Anterior cingulate cortex (tissue), 58 donors: ENCODE measurements around the gene IGSF9B.

Experiments
- DNase-seq, 58 donors: peaks; one replicate each; lab custom pipeline; 2025; lab: John Stamatoyannopoulos, UW

The IGSF9B gene

DNA sequence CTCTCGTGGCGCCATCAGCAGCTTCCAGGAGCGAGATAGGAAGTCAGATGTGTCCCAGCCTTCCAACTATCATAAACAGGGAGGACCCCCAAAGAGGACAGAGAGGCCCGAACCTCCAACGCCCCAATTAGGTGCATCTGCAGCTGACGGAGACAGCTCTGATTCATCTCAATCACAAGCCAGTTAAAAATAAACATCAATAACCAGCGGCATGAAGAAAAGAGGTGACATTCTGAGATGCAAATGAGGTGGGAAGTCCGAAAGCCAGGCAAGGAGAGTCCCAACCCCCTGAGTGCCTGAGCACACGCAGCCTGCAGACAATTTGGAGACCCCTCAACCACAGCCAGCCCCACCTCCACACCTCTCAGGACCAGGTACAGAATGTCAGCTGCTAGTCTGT lies 28.1 kb upstream of the IGSF9B start:
- no peak for DNase-seq

DNA sequence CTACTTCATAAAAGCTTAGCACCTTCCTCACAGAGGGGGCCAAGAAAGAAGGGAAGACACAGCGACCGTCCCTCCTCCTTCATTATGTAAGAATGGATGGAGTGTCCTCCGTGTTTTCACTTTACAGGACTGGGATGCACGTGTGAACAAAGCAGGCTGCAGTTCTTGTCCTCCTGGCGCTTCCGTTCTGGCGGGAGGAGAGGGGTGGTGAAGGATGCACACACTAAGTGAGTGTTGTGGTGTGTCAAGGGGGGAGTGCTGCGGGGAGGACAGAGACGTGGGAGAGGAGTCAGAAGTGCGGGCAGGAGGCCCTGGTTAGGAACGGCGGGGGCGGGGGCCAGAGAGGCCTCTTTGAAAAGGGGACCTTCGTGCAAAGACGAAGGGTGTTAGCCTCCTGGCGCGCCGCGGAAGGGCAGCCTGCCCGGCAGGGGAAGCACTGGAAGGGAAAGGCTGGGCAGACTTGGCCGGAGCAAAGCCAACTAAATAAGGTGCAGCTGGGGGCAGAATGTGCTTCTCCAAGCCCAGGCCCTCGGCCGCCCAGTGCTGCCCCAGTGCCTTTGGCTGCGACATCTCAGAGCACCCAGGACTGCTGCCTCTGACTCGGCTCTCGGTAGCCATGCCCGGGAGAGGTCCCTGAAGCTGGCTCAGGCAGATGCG lies 27.0 kb upstream of the IGSF9B start:
- DNase-seq, result no peak

DNA sequence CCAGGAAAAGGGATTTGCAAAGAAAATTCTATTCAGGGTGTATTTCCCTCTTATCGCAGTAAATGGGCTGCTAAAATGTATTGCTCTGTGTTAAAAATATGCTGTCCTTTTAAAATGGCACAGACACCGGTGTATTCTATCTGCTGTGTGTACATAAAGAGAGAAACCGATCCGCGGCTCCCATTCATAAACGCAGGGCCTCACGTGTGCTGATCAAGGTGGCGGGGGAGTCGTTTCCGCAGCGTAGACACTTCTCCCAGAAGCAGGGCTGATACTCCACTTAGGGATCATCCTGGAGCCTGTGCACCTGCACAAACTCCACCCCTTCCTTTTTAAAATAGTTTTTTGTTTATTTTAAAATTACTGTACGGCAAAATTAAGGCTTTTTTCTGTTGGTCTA lies 26.1 kb upstream of the IGSF9B start:
- no peak for DNase-seq

DNA sequence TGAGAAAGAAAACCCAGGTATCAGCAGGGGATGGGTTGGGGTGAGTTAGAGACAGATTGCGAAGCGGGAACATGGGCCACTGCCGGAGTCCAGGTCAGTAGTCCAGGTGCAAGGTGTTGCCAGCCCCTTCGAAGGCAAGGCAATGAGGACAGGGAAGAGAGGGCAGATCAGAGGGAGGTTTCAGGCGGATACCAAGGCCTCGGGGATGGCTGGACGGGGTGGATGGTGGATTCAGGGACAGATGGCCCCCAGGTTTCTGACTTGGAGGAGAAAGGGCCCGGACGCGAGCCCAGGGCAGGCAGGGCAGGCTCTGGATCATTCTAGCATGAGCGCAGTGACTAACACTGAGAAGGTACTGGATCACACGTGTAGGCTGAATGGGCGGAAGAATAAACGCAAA lies 25.4 kb upstream of the IGSF9B start:
- no peak for DNase-seq

DNA sequence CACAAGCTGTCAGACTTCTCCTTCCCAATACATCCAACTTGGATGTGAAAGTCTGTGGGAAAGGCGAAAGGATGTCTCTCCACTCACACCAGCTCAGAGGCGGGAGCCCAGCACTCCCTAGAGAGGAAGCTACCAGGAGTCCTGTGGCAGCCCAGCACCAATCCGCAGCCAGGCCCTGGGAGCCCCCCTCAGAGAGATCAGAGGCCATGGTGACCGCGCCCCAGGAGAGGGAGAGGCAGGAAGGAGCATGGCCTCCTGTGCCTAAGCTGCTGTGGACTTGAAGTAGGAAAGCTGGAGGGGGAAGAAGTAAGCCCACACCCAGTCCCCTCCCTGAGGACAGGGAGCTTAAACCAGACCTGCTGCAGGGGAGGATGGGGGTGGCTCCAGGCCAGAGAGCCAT lies 24.4 kb upstream of the IGSF9B start:
- no peak for DNase-seq

DNA sequence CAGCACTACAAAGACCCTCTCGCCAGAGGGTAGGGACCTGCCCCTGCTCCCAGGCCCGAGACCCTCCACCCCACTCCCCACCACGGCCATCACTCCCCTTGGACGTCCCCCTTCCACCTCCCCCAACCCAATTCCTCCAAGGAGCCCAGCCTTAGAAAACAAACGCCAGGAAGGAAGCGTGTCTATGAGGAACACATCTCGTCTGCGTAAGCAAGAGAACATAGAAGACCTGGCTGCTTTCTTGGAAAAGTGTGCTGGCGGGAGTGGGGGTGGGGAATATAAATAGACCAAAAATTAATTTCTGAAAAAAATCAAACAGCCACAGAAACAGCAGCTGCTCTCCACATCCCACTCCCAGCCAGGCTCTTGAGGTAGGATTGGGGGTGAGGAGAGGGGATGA lies 23.9 kb upstream of the IGSF9B start:
- no peak for DNase-seq

DNA sequence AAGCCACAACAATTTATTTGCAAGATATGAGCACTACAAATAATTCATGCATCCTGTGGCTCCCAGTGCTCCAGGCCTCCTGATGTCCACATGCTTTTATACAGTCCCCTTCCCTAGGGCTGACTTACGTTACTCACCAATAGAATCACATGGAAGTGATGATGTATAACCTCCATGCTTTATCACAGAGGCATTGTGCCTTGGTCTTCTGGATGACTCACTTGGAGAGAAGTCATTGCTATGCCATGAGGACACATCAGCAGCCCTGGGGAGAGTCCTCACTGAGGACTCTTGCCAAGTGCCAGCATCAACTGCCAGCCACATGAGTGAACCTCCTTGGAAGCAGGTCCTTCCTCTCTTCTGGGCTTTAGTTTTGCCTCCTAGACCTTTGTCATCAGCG lies 22.0 kb upstream of the IGSF9B start:
- no peak for DNase-seq

DNA sequence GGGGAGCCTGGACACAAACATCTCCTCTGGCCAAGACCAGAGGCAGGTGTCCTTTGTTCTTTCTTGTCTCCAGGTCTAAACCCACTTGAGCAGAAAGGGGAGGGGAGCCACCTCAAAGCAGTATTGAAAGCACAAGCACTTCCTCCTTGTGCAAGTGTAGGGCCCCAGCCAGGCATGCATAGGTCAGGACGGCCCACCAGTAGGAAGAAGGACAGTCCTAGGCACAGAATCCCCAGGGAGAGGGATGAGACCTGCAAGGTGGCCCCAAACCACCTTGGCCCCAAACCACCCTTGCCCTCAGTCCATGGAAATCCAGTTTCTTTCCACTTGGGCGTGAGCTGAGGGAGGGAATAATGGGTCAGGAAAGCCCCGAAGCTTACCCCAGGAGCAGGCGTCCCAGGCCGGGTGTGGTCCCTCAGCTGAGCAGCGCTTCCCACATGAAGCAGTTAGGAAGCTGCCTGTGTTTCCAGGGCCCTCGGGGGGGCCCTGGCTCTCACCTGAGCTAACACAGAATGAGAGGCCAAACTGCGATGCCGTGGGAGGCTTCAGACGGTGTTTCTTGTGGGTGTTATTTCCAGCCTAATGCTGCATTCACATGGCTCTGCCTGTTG lies 20.4 kb upstream of the IGSF9B start:
- no peak for DNase-seq

DNA sequence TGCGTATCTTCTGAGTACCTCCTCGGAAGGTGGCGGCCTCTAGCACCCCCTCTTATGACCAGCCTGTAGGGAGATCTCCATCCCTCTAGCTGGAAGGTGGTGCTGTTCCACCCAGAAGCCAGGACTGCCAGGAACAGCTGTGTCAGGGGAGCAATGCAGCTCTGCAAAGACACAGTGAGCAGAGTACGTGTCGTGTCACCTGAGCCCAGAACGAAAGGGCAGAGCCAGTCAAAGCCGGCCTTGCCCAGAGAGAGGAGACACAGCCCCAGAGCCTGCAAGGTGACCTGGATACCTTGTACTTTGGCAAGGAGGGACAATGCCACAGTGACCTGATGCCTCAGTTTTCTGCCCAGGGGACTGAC lies 18.7 kb upstream of the IGSF9B start:
- DNase-seq, result no peak

DNA sequence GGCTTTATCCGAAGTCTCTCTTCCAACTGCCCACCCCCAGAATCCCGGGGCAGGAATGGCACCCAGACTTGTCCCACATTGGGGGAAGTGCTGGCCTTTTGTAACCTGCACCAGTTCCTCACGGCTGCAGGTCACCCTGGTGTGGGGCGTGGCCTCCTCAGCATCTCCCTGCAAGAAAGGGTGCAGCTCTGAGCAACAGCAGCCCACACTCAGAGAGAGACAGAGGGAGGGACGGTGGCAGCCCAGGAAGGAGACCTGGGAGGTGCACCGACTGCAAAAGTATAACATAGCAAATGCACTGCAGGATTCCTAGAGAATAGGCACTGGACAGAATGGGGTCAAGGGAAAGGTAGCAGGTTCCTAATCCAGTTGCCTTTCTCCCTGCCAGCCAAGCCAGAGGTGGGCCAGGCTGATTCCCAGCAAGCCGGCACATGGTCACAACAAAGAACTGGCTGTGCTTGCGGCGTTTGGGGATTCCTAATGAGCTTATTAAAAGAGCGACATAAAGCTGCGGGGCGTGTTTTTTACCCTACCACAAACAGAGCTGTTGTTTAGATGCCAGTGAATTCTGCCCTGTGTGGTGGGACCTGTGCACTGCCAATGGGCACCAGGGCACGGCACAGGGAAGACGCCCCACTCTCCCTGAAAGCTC lies 18.2 kb upstream of the IGSF9B start:
- DNase-seq, result peak in 1 of 58 donors; percentile 50

DNA sequence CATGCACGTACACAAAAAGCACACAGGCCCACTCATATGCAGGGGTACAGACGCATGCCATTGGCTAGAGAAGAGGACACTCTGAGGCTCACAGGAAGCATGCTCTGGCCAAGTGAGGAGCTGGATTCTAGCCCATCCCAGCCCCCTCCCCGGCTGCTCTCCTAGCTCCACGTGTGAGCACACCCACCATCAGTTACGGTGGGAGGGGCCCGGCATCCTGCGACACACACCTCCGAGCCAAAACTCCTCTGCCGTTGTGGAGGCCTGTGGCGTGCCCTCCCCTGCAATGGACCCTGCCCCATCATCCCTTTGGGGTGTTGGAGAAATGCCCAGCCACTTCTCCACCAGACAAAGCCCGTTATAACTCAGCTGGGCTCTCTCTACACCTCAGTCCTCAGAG lies 15.1 kb upstream of the IGSF9B start:
- no peak for DNase-seq

DNA sequence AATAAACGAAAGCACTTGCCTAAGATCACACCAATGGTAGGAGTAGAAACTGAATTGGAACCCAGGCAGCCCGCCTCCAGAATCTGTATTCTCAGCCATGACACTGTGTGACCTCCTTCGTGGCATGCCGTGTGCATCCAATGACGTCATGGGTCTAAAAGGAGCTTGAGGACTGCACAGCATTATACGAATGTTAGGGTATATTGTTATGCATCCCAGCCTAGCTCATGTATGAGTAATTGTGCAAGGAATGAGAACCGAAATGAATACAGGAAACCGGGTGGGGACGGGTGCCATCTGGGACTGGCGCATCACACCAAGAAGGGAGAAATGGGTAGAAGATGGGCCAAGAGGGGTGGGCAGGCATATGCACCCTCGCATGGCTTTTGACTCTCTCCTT lies 12.3 kb upstream of the IGSF9B start:
- DNase-seq, result no peak

DNA sequence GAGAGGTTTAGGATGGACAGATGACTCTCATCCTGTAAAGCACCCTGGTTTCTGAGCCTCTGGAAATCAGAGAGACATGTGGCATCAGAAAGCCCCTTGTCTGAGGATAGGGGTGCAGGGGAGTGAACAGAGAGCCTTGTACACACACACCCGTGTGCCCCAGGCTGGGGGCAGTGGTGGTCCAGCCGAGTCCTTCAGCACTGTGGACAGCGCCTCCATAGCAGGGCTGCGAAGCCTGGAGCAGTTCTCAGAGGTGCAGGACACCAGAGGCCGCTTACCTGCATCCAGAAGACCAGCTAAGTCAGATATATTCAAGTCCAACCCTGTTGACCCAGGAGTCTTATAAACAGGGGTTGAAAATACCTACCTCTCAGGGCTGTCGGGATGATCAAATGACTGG lies 11.5 kb upstream of the IGSF9B start:
- no peak for DNase-seq

DNA sequence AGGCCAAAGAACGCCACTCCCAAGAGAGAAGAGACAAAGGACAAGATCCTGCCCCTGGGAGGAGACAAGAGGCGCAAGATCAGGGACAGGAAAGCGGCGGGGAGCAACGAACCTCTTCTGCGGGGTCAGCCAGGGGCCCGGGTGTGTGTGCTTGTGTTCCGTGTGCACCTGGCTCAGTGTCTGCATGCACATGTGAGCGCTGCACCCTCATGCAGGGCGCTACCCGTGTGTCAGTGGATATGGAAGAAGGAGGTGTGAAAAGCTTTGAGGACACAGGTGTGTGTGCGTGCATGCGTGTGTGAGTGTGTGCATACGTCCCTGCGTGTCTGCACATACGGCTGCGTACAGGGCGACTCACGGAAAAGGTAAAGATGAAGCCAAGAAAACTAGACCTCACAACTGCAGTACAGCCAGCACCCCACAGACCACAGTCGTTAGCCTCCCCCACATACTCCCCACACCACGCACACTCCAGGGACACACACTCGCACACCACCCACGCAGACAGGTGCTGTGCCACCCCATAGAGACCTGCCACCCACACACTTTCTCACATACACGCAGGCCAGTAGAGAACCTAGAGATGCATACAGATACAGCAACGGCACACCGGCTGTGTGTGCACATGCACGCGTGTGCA lies 11.0 kb upstream of the IGSF9B start:
- DNase-seq, result no peak

DNA sequence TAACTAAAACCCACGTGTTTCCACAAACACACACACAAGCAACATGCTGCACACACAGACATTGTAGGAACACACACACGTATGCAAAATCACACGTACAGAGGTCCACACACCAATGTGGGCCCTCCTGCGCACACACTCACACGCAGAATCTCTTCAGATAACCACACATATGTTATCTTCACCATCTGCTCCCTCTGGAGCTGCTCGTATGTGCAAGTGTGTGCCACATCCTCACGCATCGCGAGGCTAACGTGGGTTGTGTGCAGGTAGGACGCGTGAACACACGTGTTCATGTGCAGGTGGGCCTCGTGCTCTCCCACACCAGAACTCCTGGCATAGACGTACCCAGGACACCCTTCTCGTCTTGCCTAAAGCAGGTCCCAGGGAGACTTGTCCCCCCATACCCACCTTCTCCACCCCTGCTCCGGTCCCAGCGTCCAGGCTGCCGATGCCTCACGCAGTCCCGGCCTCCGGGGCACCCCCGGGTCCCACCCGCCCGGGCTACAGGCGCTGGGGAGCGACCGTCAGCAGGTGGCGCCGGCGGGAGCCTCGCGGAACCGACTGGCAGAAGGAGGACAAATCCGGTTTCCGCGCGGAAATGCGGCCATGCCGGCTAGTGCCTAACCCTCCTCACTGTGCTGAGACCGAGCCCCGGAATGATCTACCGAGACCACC lies 10.3 kb upstream of the IGSF9B start:
- peak in 39 of 58 donors; percentile 8 to 62 (median 36) for DNase-seq

DNA sequence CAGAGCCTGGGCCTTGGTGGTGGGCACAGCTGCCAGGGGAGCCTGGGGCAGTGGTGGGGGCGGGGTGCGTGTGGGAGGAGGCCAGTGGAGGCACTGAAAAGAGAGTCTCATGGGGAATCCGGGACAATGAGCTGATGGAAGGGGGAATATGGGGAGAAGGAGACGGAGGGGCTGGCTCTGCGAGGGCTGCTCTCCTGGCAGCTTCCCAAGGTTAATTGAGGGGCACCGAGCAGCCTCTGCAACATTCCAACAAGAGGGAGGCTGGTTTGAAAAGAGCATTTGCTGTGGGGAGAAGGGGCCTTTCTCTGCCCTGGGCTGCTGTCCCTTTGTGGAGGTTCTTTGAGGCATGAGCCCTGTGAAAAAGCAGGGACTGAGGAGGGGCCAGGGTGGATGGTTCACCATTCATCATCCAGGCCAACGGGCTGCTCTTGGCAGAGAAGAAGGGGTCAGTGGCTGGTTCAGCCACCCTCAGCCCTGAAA lies 9.4 kb upstream of the IGSF9B start:
- peak in 15 of 58 donors; percentile 13 to 57 (median 46) for DNase-seq

DNA sequence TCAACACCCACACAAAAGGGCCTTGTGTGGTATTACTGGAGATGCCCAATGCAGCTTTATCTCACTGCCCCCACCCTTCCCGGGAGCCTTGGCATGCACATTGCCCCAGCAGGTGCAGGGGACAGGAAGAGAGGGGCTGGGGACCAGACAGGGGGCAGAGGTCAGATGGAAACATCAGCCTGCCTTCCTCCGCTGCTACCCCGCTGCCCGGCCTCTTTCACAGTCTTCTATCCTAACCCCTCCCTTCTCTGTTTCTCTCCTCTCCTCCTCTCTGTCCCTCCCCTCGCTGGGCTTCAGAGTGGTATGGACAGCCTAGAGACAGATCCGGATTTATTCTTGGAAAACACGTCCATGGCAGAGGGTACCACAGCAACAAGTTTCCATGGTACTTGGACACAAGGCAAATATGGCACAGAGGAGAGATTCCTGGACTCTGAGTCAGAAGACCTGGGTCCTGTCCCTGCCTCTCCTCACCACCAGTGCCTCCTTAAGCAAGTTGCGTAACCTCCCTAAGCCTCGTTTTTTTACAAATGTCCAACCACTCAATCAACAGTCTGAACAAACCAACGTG lies 8.3 kb upstream of the IGSF9B start:
- DNase-seq, result peak in 3 of 58 donors; percentile 23 to 58 (median 56)

DNA sequence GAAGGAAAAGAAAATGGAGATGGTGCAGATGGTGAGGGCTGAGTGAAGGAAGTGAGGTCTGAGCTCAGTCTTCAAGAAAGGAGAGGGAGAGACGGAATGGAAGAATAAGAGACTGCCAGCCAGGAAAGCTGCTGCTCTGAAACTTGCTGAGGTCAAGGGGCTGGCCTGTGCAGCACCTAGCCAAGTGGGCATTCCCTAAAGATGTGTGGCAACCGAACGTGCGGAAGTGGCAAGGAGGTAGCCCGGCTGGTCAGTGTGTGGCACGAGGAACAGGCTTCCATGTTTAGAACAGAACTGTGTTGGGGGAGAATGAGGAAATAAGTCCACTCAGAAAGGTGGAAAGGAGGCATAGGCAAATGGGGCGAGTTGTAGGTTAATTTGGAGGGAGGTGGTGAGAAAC lies 7.6 kb upstream of the IGSF9B start:
- no peak for DNase-seq

DNA sequence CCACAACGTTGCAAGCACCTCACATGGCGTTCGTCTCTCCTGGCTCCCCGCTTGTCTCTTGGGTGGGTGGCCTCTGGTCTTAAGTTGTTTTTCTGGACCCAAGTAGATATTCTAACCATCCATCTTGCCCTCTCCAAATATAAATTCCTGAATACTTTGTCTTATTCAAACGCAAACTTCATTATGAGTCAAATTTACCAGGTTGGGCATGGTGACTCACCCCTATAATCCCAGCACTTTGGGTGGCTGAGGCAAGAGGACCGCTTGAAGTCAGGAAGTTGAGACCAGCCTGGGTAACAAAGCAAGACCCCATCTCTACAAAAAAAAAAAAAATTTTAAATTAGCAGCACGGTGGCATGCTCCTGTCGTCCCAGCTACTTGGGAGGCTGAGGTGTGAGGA lies 5.1 kb upstream of the IGSF9B start:
- DNase-seq, result no peak

DNA sequence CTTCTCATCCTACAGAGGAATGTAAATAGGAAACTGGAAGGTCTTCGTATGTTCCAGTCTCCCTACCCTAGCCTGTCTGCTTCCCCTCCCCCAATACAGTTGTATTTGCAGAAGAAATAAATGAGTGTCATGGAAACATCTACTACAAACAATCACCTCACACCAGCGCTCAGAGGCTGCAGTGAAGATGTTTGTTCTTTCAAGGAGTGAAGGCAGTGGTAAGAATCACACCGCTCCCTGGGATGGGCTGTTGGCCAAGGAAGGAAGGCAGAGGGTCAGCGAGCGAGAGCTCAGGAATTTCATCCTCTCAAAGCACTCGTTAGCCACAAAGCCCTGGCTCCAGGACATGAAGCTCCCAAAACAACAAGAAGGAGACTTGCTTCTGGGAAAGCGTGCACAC lies 1.1 kb upstream of the IGSF9B start:
- no peak for DNase-seq

DNA sequence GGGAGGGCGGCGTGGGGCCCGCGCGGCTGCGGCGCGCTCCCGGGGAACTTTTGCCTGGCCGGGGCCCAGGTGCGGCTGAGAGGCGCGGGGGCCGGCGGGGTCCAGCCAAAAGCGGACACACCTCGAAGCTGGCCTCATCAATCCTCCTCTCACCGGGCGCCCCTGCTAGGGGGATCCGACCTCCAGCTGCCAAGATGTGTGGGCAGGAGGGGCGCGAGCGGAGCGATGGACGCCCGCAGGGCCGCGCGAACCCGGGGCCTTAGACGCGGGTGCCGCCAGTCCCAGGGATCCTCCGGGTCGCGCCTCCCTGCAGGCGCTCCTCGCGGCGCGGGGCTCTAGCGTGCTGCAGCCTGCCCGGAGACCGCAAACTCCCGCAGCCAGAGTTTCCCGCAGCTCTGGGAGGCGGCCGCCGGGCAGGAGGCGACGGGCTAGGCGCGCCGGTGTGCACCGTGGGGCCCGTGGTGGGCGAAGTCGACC lies 785 bp downstream of the IGSF9B start:
- DNase-seq, result no peak
